Liver (tissue), 9 donors: Measurements from ENCODE around the gene PTPN23. TPM values are rescaled to one million over a fixed set of nuclear protein-coding genes. Genes with fewer than 3 reads are reported as not detected.
"Not testable (repeated sequence)": the region's sequence is repeated elsewhere in the genome, so short reads cannot be mapped to it uniquely, and the experiment has no call there.

Experiments used
- DNase-seq: peaks from one replicate; pipeline ENCODE4 v3.0.0-alpha.2; 2017; ENCODE audit warnings: low spot score
- H3K27ac ChIP-seq, 2 donors: one replicate each; pipeline ENCODE4 v1.7.0; 2013; ENCODE audit warnings: inconsistent platforms in 2 of 2, low read length in 2 of 2, control low read depth in 1 of 2, low read depth in 1 of 2, mild to moderate bottlenecking in 1 of 2
- H3K27me3 ChIP-seq, 4 donors: one replicate each; pipeline versions ENCODE4 v1.6.1 to v1.7.0; 2013; ENCODE audit warnings: low read length in 3 of 4, inconsistent platforms in 1 of 4, mild to moderate bottlenecking in 1 of 4, moderate library complexity in 1 of 4; ENCODE audit not compliant: control insufficient read depth in 4 of 4, insufficient read depth in 4 of 4
- H3K36me3 ChIP-seq, 4 donors: one replicate each; pipeline versions ENCODE4 v1.6.1 to v1.7.0; 2013; ENCODE audit warnings: low read length in 3 of 4, mild to moderate bottlenecking in 3 of 4, low read depth in 1 of 4, moderate library complexity in 1 of 4; ENCODE audit not compliant: control insufficient read depth in 4 of 4, insufficient read depth in 3 of 4
- H3K4me1 ChIP-seq, 4 donors: one replicate each; pipeline versions ENCODE4 v1.6.1 to v1.7.0; 2013; ENCODE audit warnings: low read length in 3 of 4, mild to moderate bottlenecking in 3 of 4, moderate library complexity in 1 of 4; ENCODE audit not compliant: control insufficient read depth in 4 of 4, insufficient read depth in 4 of 4
- H3K4me3 ChIP-seq, 3 donors: one replicate each; pipeline versions ENCODE4 v1.6.1 to v1.7.0; 2013; ENCODE audit warnings: low read length in 3 of 3, control low read depth in 1 of 3, low read depth in 1 of 3, mild to moderate bottlenecking in 1 of 3
- H3K9ac ChIP-seq, 2 donors: one replicate each; pipeline ENCODE4 v1.7.0; 2013; ENCODE audit warnings: low read length in 2 of 2, mild to moderate bottlenecking in 2 of 2, moderate library complexity in 2 of 2, control low read depth in 1 of 2, low read depth in 1 of 2
- H3K9me3 ChIP-seq, 4 donors: one replicate each; pipeline versions ENCODE4 v1.6.1 to v1.7.0; 2013; ENCODE audit warnings: low read length in 3 of 4; ENCODE audit not compliant: control insufficient read depth in 4 of 4
- EGR1 ChIP-seq, 2 donors: IDR thresholded peaks; 2 replicates each; pipeline ENCODE4 v1.6.1; 2016 to 2018; ENCODE audit warnings: antibody characterized with exemption in 2 of 2, low read depth in 2 of 2
- FOXA1 ChIP-seq: IDR thresholded peaks from 2 replicates; pipeline ENCODE4 v1.6.1; 2016; ENCODE audit warnings: antibody characterized with exemption
- HNF4A ChIP-seq, 2 donors: conservative IDR thresholded peaks; 2 replicates each; pipeline ENCODE4 v1.6.1; 2016; ENCODE audit warnings: antibody characterized with exemption in 2 of 2, mild to moderate bottlenecking in 2 of 2
- HNF4G ChIP-seq: IDR thresholded peaks from 2 replicates; pipeline ENCODE4 v1.6.1; 2016; ENCODE audit warnings: antibody characterized with exemption
- JUND ChIP-seq, 2 donors: IDR thresholded peaks; 2 replicates each; pipeline ENCODE4 v1.6.1; 2016; ENCODE audit warnings: antibody characterized with exemption in 2 of 2
- RAD21 ChIP-seq, 2 donors: IDR thresholded peaks; 2 replicates each; pipeline ENCODE4 v1.6.1; 2016; ENCODE audit warnings: antibody characterized with exemption in 2 of 2, mild to moderate bottlenecking in 2 of 2
- RXRA ChIP-seq, 2 donors: IDR thresholded peaks; 2 replicates each; pipeline ENCODE4 v1.6.1; 2017 to 2018; ENCODE audit warnings: antibody characterized with exemption in 2 of 2, mild to moderate bottlenecking in 1 of 2
- SP1 ChIP-seq: IDR thresholded peaks from 2 replicates; pipeline ENCODE4 v1.6.1; 2018; ENCODE audit warnings: antibody characterized with exemption, mild to moderate bottlenecking
- TAF1 ChIP-seq: conservative IDR thresholded peaks from 2 replicates; pipeline ENCODE4 v1.6.1; 2016; ENCODE audit warnings: antibody characterized with exemption, mild to moderate bottlenecking
- WGBS: extraction: QIAGEN DNeasy Blood & Tissue Kit; methylation state at CpG from one replicate; pipeline ENCODE4 v1.1.7; 2013; 5-methylcytosine and 5-hydroxymethylcytosine counted together
- polyA plus RNA-seq, 2 donors: library from polyadenylated mRNA; stranded (reverse) in 1 of 2; unstranded in 1 of 2; fragments of 200-250 nt in 1 of 2; fragments of >200 nt in 1 of 2; fragmentation: Nextera tagmentation in 1 of 2; extraction: Ambion mirVana in 1 of 2; gene quantifications; one replicate each; pipeline versions ENCODE4 v1.2.1 to v1.2.3, GENCODE V29; 2013 to 2015
- total RNA-seq, 2 donors: library from RNA; depleted of rRNA; stranded (reverse); fragments of >200 nt; gene quantifications; one replicate each; pipeline ENCODE4 v1.2.3, GENCODE V29; 2014
- TF ChIP-seq, protein P1 (sequence below): IDR thresholded peaks from 2 replicates; pipeline ENCODE4 v1.6.1; 2016; ENCODE audit warnings: antibody characterized with exemption
- donor health status: healthy.
- donor health status: healthy.
- donor health status: healthy.
- donor health status: healthy.
- donor health status: healthy.

Gene PTPN23
- total and polyA plus RNA-seq, 4 donors: 3.8 to 84.4 (median 11.5) TPM

DNA sequence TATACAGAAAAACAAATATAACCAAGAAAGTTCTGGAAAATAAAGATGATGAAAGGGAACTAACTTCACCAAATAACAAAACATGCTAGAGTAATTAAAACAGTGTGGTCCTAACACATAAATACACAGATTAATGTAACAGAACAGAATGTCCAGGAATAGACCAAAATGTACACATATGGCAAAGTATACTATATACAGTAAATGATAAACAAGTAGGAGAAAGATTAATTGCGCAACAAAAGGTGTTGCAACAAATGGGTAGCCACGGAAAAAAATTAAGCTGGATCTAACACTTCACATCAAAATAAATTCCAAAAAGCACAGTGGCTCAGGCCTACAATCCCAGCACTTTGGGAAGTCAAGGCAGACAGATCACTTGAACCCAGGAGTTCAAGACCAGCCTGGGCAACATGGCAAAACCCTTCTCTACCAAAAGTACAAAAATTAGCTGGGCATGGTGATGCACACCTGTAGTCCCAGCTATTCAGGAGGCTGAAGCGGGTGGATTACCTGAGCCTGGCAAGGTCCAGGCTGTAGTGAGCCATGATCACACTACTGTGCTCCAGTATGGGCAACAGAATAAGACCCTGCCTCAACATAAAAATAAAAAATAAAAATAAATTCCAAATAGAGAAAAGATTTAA, 75.1 kb downstream of the PTPN23 start (continued):
- TF ChIP-seq HNF4G (no peak), RXRA (IDR thresholded peaks at IDR 0.05) (no peak)

DNA sequence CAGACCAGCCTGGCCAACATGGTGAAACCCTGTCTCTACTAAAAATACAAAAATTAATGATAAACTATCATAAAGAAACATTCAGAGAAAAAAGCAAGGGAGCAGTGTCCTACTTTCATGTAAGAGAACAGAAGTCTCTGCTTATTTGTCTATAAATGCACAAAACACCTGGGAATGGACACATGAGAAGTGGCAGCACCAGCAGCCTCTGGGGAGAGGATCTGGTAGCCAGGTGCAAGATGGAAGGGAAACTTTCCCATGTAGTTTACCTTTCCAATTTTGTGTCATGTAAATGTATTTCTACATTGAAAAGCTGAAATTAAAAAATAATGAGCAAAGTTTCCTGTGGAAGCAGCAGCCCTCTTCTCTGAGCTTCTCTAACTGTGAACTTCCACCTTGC, 76.2 kb downstream of the PTPN23 start:
- H3K36me3 ChIP-seq: peaks cover 0 to 2% (median 0%) of the 10 kb centered on the region in 4 donors
- no peak overlapping the region for H3K4me3 ChIP-seq
- H3K27me3 ChIP-seq: no peaks in the 10 kb centered on the region
- H3K4me1 ChIP-seq: peaks cover 4 to 26% (median 8%) of the 10 kb centered on the region in 4 donors
- DNase-seq: no peak
- no peaks in the 10 kb centered on the region for H3K9me3 ChIP-seq
- no peak overlapping the region for H3K9ac ChIP-seq
- no peak for TF ChIP-seq TAF1
- TF ChIP-seq RAD21 (IDR thresholded peaks at IDR 0.05): no peak
- TF ChIP-seq JUND (IDR thresholded peaks at IDR 0.05): no peak
- no peak for TF ChIP-seq SP1
- no peak for TF ChIP-seq FOXA1
- TF ChIP-seq, protein P1, sequence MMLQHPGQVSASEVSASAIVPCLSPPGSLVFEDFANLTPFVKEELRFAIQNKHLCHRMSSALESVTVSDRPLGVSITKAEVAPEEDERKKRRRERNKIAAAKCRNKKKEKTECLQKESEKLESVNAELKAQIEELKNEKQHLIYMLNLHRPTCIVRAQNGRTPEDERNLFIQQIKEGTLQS: no peak
- TF ChIP-seq EGR1 (IDR thresholded peaks at IDR 0.05; ENCODE audit: low read depth in 2 of 2): no peak
- TF ChIP-seq HNF4A (conservative IDR thresholded peaks at IDR 0.05): no peak
- H3K27ac ChIP-seq: no peak overlapping the region

- not testable (repeated sequence) for H3K9ac ChIP-seq, DNase-seq, H3K27ac ChIP-seq, H3K27me3 ChIP-seq, H3K36me3 ChIP-seq, H3K9me3 ChIP-seq, H3K4me3 ChIP-seq
- 81% methylated on average over 9 of the region's 9 CpGs for WGBS
- H3K4me1 ChIP-seq: peaks cover 5 to 22% (median 10%) of the 10 kb centered on the region in 4 donors
Observed at GRCh38 chr3:47459534-47460085, 78.8 kb downstream of the PTPN23 start.

Other genes starting within 250 kb of the PTPN23 start
- gene SETD2, start 216.9 kb upstream of the PTPN23 start, total RNA-seq: 10 to 100 TPM; 28.2 to 37.6 TPM
- gene SETD2, start 216.9 kb upstream of the PTPN23 start, polyA plus RNA-seq: 1 to 10 TPM; 7.6 to 9.8 TPM
- gene KIF9, start 98.2 kb upstream of the PTPN23 start, total RNA-seq: 1 to 10 TPM; 2.3 to 2.5 TPM
- gene KIF9, start 98.2 kb upstream of the PTPN23 start, polyA plus RNA-seq: 1 to 10 TPM; 3.8 to 4.5 TPM
- 10 to 100 TPM in 1 of 2 donors, 1 to 10 TPM in 1; 9.3 to 12.6 TPM for gene KLHL18, start 98.1 kb upstream of the PTPN23 start, total RNA-seq
- gene KLHL18, start 98.1 kb upstream of the PTPN23 start, polyA plus RNA-seq: 10 to 100 TPM in 1 of 2 donors, 1 to 10 TPM in 1; 3.5 to 11.2 TPM
- gene SCAP, start 94.9 kb downstream of the PTPN23 start, total RNA-seq: 10 to 100 TPM; 56.2 to 84.8 TPM
- 10 to 100 TPM; 25.9 to 62.4 TPM for gene SCAP, start 94.9 kb downstream of the PTPN23 start, polyA plus RNA-seq
- gene ELP6, start 132.7 kb downstream of the PTPN23 start, total RNA-seq: 10 to 100 TPM; 18.8 to 21.4 TPM
- gene ELP6, start 132.7 kb downstream of the PTPN23 start, polyA plus RNA-seq: 10 to 100 TPM; 19.4 to 19.7 TPM
- gene CSPG5, start 197.8 kb downstream of the PTPN23 start, total RNA-seq: under 1 TPM; 0.25 to 0.33 TPM
- under 1 TPM in 1 of 2 donors, not detected in 1; 0.42 TPM for gene CSPG5, start 197.8 kb downstream of the PTPN23 start, polyA plus RNA-seq